HG02840 (cell line): ENCODE results near the gene ERC2.

Experiments used
- ATAC-seq: cut with Tn5 transposase; IDR thresholded peaks from one replicate; pipeline ENCODE4 v1.9.1; 2021; ENCODE audit warnings: mild to moderate bottlenecking, moderate library complexity, moderate number of reproducible peaks; ENCODE audit not compliant: unreplicated experiment, low FRiP score

ERC2 gene

DNA sequence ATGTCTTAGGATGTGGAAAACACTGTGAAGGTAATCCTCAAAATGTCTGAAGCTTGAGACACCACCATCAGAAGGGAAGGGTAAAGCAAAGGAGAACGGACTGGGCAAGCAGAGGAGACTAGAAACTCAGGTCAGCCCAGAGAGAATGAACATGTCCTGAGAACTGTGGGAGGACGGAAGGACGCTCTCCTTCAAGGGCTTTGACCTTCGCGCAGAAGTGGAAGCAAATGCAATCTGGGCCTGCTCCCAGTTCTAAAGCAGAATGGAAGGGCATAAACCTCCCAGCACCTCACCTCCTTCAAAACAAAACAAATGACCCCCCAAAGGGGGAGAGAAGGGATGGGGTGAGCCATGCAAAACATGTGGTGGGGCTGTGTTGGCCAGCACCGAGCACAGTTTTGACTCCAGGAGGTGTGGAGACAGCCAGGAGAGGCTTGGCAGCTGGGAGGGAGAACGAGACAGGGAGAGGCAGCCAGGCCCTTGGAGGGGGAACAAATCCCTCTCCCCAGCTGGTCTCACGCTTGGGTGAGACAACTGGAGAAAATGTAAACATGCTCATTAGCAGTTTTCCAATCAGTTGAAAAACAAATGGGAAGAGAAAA lies 758.8 kb downstream of the ERC2 start:
- ATAC-seq: no peak

DNA sequence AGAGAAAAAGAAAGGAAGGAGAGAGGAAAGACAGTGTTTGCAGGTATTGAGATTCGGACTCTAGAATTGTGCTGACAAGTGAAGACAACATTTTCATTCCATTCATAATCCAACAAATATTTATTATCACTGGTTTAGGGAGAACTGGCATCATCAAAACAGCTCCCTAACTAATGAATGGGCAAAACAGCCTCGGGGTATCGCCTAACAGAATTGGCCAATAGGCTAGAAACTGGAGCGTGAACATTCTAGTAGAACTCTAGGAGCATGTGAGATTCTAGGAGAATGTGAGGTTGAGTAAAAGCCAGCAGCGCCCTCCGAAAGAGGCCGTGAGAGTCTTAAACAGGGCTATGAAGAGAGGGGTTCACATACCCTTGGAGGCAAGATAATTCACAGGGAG lies 759.3 kb downstream of the ERC2 start:
- ATAC-seq: no peak

DNA sequence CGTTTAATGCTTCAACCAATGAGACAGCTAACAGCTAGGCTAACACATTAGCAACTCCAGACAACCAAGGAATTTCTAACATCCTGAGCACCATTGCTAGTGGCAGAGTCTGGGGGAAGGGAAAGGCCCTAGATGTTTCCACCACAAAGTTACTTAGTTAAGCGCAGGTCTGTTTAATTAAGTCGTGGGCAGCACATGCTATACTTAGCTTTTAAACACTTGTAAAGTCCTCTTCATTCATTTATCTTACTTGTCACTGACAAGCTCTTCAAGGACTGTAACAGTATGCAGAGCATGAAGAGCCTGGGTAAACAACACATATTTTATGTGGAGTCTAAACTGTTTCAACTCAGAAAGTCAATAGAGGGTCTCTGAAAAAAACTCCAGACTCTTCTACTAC lies 760.0 kb downstream of the ERC2 start:
- no peak for ATAC-seq

DNA sequence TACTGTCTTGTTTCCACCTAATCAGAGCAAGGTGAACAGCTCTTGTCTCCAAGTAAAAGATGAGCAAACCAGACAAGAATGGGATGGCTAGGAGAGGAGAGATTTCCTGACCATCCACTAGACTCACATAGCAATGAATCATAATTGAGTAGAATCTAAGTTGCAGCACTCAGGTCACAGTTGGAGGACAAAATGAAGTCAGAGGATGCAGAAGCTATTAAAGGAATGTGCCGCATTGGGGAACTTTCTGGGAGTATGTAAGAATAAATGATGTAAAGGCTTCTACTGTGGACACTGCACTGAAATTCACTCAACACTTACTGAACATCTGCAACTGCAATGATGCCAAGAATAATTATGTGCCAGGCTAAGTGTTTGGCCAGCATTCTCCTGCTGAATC lies 763.7 kb downstream of the ERC2 start:
- ATAC-seq: no peak

DNA sequence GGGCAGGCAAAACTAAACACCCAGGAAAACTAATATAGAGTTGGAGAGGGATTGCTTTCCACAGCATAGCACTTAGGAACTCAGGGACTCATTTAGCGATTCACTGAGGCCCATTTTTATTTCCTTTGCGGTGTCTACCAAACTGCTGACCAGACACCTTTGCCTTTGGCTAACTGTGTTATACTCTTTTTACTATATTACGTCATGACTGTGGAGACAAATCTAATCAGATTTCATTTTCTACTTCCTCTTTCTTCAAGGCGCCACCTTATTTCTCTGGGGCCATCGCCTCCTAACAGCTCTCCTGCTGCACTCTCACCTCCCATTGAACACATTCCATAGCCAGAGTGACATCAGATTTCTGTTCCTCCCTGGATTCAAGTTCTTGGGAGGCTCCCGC lies 765.4 kb downstream of the ERC2 start:
- no peak for ATAC-seq

DNA sequence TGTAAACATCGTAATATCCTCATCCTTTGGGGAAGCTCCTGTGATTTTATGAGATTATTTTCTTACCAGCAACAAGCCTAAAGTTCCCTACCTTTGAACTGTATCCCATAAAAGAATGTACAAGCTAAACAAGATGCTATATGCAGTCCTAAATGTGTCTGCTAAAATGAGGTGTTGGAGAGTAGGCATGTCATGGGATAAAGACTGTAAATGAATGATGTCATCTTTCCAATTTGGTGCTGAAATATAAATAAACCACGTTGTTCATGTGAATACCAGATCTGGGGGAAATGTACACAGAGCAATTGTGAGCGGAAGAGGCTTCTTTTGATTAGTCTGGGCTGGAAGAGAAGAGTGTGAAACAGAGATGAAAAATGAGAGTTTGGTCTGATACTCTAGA lies 766.3 kb downstream of the ERC2 start:
- no peak for ATAC-seq

DNA sequence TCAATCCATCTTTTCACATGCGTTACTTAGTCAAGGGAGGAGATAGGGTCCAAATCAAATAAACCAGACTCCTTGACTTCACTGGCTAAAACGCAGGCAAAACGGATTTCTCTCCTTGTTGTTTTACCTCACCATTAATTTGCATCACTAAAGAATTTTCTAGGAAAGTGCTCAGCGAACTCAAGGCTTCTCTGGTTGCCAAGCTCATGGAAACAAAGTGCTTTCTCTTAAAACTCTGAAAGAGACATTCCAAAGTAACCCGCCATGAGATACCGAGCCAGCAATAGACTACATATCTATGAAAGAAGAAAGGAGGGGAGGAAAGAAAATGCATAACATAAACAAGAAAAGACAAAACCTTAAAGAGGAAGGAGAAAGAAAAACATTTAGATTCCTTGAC lies 769.4 kb downstream of the ERC2 start:
- ATAC-seq: no peak

DNA sequence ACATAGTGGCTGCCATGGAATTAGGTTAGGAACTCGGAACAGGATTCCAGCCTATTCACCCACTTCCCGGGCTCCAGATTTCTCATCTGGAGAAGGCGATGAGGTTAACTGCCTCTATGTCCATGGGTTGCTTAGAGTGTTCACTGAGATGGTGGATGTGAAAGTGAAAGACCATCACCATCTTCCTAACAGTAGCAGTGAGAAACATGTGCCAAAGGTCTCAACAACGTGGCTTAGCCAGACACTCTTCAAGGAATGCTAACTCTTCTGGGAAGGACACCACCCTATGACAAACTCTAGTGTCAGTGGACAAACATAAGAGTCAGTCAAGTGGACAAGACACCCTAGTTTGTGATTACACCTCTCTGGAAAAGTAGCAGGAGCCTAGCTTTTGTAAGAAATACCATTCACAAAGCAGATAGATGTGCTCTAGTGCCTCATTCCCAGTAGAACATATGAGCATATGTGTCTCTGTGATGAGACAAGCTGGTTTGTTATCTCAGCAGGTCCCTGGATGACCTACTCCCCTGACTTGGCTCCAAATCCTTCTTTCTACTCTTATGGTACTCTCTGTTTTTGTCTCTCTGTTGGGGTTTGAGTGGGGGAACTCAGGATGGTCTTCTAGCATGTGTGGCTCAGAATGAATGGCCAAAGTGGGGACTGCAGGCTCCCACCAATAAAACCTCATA lies 770.9 kb downstream of the ERC2 start:
- ATAC-seq: no peak

DNA sequence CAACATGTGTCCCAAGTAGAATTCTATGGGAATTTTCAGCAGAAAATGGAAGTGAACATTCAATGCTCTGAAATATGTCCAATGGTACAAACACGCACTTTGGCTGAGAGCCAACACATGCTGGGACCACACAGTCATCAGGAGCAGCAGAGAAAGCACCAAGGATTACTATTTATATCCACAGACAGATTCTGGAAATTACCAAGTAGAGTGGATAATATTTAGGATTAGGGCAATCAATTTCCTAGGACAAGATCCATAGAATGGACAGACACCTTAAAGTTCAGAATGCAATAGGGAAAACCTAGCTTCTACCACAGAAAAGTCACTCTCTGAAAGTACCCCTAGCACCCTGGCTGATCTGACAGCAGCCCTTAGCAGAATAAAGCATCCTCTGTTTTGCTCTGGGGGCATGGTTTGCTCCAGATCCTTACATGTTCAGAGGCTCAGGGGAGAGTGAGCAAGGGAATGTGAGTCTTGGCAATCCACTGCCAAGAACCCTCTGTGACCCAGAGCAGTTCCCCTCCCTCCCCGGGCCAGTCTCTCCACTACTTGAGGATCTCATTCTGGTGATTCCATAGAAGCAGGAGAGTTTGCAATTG lies 775.2 kb downstream of the ERC2 start:
- no peak for ATAC-seq

DNA sequence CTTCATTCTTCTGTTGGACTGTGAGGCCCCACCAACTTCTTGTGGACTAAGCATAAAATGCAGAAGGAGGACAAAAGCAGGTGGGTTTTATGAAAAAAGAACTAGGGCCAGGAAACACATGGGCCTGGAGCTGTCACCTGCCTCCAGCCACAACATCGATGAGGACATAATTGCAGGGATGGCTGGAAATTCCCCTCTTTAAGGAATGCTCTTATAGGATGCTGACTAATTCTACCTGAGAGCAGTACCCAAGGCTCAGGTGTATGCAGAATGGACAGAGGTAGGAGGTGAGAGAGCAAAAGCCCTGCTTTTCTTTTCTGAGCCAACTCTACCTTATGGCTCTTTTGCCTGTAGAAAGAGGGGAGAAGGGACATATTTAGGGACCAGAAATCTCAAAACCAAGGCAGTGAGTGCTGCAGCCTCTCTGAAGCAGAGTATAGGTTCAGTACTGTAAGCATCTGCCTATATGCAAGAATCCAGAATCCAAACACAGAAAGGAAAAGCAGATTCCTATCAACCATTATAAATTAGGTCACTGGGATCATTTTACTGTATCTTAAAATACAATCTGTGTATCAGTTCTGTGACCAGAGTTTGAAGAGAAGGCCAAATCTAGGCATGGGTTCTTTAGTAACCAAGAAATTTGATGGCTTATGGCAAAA lies 775.8 kb downstream of the ERC2 start:
- no peak for ATAC-seq

DNA sequence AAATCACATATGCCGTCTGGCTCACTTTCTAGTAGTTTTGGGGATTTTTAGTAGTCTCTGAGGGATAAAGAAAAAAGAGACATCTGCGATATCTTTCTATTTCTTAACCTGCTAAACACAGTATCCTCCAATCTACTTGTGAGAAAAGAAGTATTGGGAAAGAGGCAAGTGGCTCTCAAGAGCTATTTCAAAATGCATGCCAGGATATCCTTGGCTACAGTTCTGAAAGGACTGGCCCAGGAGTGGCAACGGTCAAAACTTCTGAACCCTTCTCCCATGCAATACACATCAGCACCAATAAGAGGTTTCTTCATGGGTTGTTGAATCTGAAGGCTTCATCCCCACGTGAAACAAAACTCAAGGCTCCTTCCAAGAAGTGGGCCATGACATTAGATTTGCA lies 777.1 kb downstream of the ERC2 start:
- ATAC-seq: no peak

DNA sequence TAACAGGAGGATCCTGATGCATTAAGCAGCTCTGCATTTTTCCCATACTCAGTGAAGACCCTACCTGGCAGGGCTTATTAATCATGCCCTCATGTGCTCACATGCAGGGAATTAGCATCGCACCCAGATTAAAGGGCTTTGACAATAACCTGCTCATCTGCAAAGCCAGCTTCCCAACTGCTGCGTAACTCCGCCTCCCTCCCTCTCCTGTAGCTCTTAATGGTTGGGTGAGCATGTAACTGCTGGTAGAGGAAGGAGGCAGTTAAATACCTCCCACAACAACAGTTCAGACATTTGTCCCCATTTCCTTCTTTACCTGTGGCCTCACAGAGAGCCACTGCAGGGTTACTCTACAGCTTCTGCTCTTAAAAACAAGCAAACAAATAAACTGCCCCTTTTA lies 777.5 kb downstream of the ERC2 start:
- no peak for ATAC-seq

DNA sequence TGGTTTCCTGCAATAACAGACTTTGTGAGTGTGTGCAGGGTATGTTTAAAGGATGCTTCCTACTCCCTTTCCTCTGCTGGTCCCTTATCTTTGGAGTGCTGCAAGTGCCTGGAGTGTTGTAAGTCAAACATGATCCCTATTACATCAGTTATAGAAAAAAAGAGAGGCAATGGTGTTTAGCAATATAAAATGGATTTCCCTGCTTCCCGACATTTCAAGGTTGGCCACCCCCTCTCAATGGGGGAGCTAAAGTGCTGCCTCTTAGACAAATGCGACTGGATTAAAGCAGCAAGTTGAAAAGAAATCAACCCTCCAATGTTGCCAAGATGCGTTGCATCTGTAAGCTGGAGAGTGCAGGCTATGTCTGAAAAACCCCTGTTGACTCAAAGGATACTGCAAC lies 778.1 kb downstream of the ERC2 start:
- ATAC-seq: no peak

DNA sequence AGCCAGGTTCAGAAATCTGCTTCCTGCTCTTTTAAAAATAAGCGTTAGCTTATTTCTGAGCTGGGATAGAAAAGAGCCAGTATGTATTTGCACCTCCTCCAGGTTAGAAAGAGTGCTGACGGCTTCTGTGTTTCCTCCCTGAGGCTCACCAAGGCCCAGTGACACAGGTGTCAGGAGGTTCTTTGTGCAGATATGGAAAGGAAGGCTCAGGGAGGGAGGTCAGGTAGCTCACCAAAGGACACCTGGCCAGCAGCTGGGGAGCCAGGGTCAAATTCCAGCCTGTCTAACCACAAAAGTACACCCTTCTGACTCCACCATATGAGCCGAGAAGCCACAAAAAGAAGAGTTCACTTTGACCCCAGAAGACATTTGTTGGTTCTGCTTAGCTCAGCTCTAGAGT lies 780.1 kb downstream of the ERC2 start:
- ATAC-seq: no peak

DNA sequence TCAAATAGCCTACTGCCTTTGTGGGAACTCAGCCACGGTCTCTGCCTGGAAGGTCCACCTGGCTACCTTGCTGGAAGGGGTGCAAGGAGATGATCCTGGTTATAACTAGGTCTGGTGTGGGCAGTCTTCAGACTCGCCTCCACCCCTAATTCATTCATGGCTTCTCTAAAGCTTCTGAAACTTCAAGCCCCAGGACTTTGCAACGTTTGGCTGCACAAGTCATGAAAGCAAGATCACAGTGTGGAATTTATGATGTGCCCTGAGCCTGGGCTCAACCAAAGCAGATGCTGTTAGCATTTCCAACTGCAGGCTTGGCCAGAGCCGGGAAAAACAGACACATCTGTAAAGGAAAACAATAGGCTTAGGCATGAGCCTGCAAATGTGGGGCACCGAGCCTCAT lies 780.7 kb downstream of the ERC2 start:
- no peak for ATAC-seq

DNA sequence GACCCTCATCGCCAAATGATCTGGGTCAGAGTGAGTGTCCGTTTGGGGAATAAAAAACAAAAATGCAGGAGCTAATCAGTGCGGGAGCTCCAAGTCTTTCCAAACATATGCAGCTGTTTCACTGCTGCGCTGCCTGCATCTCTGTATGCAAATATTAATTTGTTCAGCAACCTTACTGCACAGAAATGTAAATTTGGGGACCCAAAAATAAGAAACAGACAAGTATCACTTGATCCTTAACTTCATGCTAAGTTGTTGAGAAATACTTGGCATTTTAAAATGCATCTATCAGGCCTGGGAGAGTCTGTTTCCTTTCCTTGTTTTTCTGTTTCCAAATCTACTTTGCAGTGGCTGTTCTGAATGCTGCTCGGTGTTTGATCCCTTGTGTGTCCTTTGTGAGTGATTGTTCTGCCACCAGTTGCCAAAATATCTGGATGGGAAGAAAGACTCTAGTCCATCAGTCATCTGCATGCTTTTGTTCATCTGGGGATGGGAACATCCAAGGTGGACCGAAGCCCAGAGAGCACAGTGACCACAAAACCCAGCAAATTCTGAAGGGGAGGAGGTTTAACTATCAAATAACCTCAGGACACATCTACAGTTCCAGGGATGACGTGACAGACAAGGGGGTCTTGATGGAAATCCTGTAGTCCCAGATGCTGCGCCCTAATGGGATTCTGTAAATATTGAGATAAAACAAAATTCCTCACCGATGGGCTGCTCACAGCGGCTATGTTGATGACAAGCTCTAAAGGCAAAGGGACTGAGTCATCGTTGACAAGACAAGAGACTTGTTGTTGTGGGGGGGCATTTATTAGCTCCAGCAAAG lies 781.6 kb downstream of the ERC2 start:
- no peak for ATAC-seq

DNA sequence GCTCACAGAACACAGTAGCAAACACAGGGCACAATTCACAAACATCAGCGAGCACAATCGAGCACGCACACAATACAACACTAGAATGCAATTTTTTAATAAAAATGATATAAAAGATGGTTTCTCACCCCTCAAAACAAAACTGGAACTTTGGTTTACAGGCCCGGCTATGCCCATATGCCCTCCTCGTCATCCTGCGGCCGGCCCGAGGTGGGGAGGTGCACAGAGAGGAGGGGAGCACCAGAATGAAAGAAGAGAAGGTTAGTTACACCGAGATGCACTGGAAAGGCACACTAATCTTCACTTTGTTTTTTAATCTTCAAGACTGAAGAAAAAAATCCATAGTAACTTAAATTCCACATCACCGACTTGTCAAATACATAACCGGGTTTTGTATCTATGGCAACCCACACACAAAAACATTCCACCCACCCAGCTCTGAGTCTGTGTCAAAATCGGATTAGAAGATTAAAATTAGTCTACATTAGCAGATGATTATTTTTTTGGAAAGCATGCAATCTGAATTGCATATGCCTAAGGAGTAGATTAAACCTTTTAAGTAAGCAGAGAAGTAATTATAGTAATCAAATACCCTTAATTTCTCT lies 784.5 kb downstream of the ERC2 start:
- ATAC-seq: no peak

DNA sequence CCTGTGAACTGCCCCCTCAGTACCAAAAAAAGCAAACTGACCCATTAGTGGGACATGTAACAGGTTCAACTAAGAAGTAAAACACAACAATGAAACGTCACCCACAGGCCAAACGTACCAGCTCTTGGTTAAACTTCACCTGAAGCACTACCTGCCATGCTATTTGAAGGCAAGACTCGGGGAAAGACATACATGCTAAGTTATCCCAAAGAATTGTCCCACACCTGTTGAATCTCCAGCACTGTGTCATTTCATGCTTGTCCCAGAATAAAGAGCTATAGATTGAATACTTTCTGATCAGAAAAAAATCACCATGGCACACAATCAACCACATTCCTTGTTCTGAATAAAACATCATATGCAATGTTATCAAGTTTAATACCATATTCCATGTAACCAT lies 785.8 kb downstream of the ERC2 start:
- ATAC-seq: no peak

DNA sequence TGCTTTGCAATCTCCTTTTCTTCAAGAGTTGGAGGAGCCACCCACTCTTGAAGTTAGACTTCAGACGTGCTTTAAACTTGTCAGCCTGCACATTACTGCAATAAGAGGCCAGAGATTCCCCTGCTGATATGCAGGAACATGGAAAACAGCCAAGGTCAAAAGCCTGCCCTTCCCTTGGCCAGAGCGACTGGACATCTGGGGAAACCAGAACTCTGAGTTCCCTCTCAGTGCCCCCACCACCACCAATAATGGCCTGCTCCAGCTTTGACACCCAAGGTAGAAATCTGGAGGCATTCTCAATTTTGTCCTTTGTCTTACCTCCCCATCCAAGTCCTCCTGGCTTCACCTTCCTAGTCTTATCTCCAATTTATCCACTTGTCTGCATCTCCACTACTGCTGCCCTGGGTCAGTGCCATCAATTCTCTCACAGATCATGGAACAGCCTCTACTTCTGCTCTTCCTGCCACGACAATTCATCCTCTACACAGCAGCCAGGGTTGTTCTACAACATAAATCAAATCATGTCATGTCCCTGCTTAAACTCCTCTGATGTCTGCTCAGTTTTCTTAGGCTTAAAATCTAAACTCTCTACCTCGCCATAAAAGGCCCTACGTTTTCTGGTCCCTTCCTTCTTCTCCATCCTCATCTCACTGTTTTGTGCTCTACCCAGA lies 789.6 kb downstream of the ERC2 start:
- no peak for ATAC-seq

DNA sequence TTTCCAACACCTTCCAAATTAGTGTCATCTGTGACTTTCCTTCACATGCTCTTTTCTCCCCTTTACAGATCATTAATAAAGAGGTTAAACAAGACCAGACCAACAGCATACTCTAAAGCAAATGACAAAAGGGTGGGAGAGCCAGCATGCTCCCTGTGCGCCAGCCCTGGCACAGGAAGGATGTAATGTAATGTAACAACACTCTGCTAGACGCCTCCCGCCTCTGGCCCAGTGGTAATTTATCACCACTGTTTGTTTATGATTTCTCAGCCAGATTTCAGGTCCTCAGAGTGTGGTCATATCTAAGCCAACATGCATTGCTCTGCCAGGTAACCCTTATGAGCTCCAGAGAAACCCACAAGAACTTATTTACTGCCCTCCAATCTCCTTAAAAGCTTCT lies 791.6 kb downstream of the ERC2 start:
- no peak for ATAC-seq
